Nephron (organoid): ENCODE measurements around the gene CDO1.

Experiments
- H3K27ac Mint-ChIP-seq, 3 experiments: 2 replicates each; pipeline ENCODE4 v1.8.0; 2020; ENCODE audit warnings: mixed read lengths in 3 of 3, mild to moderate bottlenecking in 2 of 3, moderate library complexity in 1 of 3
- H3K27me3 Mint-ChIP-seq: 2 replicates; pipeline ENCODE4 v1.8.0; 2021; ENCODE audit warnings: low read depth, mild to moderate bottlenecking, moderate library complexity, mixed read lengths
- H3K36me3 Mint-ChIP-seq: 2 replicates; pipeline ENCODE4 v1.8.0; 2020; ENCODE audit warnings: low read depth, mixed read lengths
- H3K4me1 Mint-ChIP-seq: 2 replicates; pipeline ENCODE4 v1.8.0; 2020; ENCODE audit warnings: mixed read lengths
- H3K4me3 Mint-ChIP-seq, 3 experiments: 2 replicates each; pipeline ENCODE4 v1.8.0; 2020; ENCODE audit warnings: mild to moderate bottlenecking in 3 of 3, mixed read lengths in 3 of 3, moderate library complexity in 2 of 3
- H3K9me3 Mint-ChIP-seq: 2 replicates; pipeline ENCODE4 v1.8.0; 2020; ENCODE audit warnings: mixed read lengths
- TF ChIP-seq, protein P1 (sequence below), 3 experiments: fragments of 200-600 bp; sonication (generic); IDR thresholded peaks; one replicate each; pipeline ENCODE4 v1.5.0; 2021; ENCODE audit warnings: antibody characterized with exemption in 3 of 3; ENCODE audit not compliant: unreplicated experiment in 3 of 3

CDO1 gene

GRCh38 chr5:115843444-115844130, 27.1 kb upstream of the CDO1 start:
- TF ChIP-seq, protein P1, sequence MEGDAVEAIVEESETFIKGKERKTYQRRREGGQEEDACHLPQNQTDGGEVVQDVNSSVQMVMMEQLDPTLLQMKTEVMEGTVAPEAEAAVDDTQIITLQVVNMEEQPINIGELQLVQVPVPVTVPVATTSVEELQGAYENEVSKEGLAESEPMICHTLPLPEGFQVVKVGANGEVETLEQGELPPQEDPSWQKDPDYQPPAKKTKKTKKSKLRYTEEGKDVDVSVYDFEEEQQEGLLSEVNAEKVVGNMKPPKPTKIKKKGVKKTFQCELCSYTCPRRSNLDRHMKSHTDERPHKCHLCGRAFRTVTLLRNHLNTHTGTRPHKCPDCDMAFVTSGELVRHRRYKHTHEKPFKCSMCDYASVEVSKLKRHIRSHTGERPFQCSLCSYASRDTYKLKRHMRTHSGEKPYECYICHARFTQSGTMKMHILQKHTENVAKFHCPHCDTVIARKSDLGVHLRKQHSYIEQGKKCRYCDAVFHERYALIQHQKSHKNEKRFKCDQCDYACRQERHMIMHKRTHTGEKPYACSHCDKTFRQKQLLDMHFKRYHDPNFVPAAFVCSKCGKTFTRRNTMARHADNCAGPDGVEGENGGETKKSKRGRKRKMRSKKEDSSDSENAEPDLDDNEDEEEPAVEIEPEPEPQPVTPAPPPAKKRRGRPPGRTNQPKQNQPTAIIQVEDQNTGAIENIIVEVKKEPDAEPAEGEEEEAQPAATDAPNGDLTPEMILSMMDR (IDR thresholded peaks at IDR 0.05; ENCODE audit: unreplicated experiment in 3 of 3), result no peak
- peaks cover 52% of the 10 kb centered on the region for H3K4me1 Mint-ChIP-seq
- H3K36me3 Mint-ChIP-seq, result no peaks in the 10 kb centered on the region
- H3K27me3 Mint-ChIP-seq, result no peaks in the 10 kb centered on the region
- no peaks in the 10 kb centered on the region for H3K9me3 Mint-ChIP-seq
- H3K4me3 Mint-ChIP-seq, result peak overlapping the region; percentile 98 to 100 (median 99)
- H3K27ac Mint-ChIP-seq, result peak overlapping the region in 2 of 3 experiments; percentile 87 to 96

DNA sequence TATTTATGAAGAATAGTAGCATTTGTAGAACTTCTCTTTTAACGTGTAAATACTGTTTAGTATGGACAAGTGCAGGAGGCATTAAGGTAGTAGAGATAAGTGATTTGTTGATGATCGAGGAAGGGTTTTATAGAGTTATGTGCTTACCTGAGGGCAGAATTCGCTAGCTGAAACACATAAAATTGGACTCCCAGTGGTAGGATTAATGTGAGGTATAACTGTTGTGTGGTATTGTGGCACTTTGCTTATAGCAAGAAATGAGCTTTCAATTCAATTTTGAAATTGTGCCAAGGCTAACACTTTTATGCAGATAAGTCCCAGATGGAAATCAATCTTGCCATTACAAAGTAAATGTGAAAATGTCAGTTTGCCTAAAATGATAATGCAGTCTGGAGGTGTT, 26.5 kb upstream of the CDO1 start:
- H3K4me3 Mint-ChIP-seq, result peak overlapping the region; percentile 98 to 100 (median 99)
- H3K9me3 Mint-ChIP-seq, result no peaks in the 10 kb centered on the region
- TF ChIP-seq, protein P1 (IDR thresholded peaks at IDR 0.05; ENCODE audit: unreplicated experiment in 3 of 3), result no peak
- no peaks in the 10 kb centered on the region for H3K27me3 Mint-ChIP-seq
- peaks cover 52% of the 10 kb centered on the region for H3K4me1 Mint-ChIP-seq
- H3K27ac Mint-ChIP-seq, result peak overlapping the region; percentile 87 to 97 (median 96)
- peaks cover under 1% of the 10 kb centered on the region for H3K36me3 Mint-ChIP-seq

- H3K27ac Mint-ChIP-seq, result peak overlapping the region; percentile 100
- no peaks in the 10 kb centered on the region for H3K27me3 Mint-ChIP-seq
- H3K4me3 Mint-ChIP-seq, result peak overlapping the region; percentile 98 to 100 (median 99)
- no peaks in the 10 kb centered on the region for H3K9me3 Mint-ChIP-seq
- peaks cover 57% of the 10 kb centered on the region for H3K4me1 Mint-ChIP-seq
- H3K36me3 Mint-ChIP-seq, result peaks cover 5% of the 10 kb centered on the region
- TF ChIP-seq, protein P1 (IDR thresholded peaks at IDR 0.05; ENCODE audit: unreplicated experiment in 3 of 3), result peak in 1 of 3 experiments; percentile 43
Measured at GRCh38 chr5:115842089-115842935, 25.9 kb upstream of the CDO1 start.

GRCh38 chr5:115841382-115842088, 25.1 kb upstream of the CDO1 start, which contains the start of the genes AP3S1 and ATG12:
AP3S1 (plus strand) TSS chr5:115841935; CDS start chr5:115842038, 103 bp downstream.
ATG12 (minus strand) TSS chr5:115841565; CDS start chr5:115841552, 13 bp downstream.
- no peaks in the 10 kb centered on the region for H3K9me3 Mint-ChIP-seq

DNA sequence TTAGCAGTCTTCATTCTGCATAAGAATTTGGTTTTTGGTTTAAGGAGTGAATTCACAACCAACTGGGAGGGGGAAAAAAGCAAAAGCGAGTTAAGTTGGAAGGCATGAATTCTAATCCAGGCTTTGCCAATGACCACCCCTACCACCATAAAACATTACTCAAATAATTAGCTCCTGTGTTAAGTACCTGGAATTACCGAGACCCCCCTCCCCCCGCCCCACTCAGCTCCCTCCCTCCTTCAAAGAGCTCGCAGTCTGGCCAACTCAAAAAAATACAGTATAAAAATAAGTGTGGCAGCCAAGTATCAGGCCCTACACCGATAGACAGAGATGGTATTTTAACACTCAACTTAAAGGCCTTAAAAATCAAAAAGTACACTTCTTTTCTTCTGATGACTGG, 24.4 kb upstream of the CDO1 start:
- Mint-ChIP-seq H3K27me3 (no peaks in the 10 kb centered on the region), H3K4me3 (peak overlapping the region; percentile 98 to 99 (median 99)), H3K27ac (peak overlapping the region; percentile 100), H3K9me3 (no peaks in the 10 kb centered on the region), H3K36me3 (peaks cover 15% of the 10 kb centered on the region), H3K4me1 (peaks cover 57% of the 10 kb centered on the region)
- TF ChIP-seq, protein P1 (IDR thresholded peaks at IDR 0.05; ENCODE audit: unreplicated experiment in 3 of 3), result no peak

More at GRCh38 chr5:115841382-115842088, 25.1 kb upstream of the CDO1 start, which contains the start of the genes AP3S1 and ATG12:
- H3K4me1 Mint-ChIP-seq, result peaks cover 57% of the 10 kb centered on the region
- H3K4me3 Mint-ChIP-seq, result peak within 1 kb of the TSS; percentile 98 to 100 (median 99)
- H3K27me3 Mint-ChIP-seq, result no peaks in the 10 kb centered on the region
- H3K36me3 Mint-ChIP-seq, result peaks cover 10% of the 10 kb centered on the region
- TF ChIP-seq, protein P1 (IDR thresholded peaks at IDR 0.05; ENCODE audit: unreplicated experiment in 3 of 3), result no peak
- H3K27ac Mint-ChIP-seq, result peak within 1 kb of the TSS; percentile 100
